Body of pancreas (tissue), 4 donors: Measurements from ENCODE around the gene MOCS1.

ENCODE experiments used
- CTCF ChIP-seq, 7 experiments: fragments of 450-650 bp in 4 of 7; fragments of 200-600 bp in 3 of 7; sonication (generic) in 3 of 7; IDR thresholded peaks; one replicate each; pipeline ENCODE4 v1.5.1; 2016 to 2019; ENCODE audit warnings: antibody characterized with exemption in 7 of 7
- POLR2A ChIP-seq, 3 donors: fragments of 450-650 bp; IDR thresholded peaks; one replicate each; pipeline ENCODE4 v1.6.1; 2016; ENCODE audit warnings: antibody characterized with exemption in 3 of 3, mild to moderate bottlenecking in 2 of 3

DNA sequence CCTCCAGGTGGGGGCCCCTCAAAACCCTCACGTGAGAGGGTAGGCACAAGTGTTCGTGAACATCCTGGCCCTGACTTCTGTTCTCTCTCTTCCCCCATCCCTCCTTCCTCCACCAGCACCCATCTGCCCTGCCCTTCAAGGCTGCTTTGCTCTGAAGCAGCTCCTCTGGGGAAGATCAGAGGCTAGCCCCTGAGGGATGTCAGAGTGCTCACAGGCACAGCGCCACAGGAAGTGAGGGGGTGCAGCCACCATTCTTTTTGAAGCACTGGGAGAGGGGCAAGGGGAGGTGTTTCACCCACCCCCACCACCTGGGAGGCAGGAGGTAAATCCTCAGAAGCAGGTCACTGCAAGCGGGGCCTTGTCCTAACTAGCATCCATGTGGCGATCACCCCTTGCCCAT is 11.4 kb downstream of the MOCS1 start:
- TF ChIP-seq CTCF (IDR thresholded peaks at IDR 0.05): no peak
- no peak for TF ChIP-seq POLR2A (IDR thresholded peaks at IDR 0.05)
